Mesenchymal stem cell (in vitro differentiated cells and primary cell): Measurements from ENCODE around the gene GFPT1.

Source experiments
- DNase-seq: peaks from one replicate; pipeline ENCODE4 v3.0.0-alpha.2; 2013
- H2AFZ ChIP-seq: one replicate; pipeline ENCODE4 v1.6.1; 2013; ENCODE audit warnings: low read depth, mild to moderate bottlenecking, control low read depth, inconsistent platforms, low read length, moderate library complexity
- H2AK5ac ChIP-seq: 2 replicates; pipeline ENCODE4 v1.6.1; 2013; ENCODE audit warnings: low read length, moderate library complexity, mild to moderate bottlenecking, inconsistent platforms; ENCODE audit not compliant: severe bottlenecking
- H2BK120ac ChIP-seq: one replicate; pipeline ENCODE4 v1.6.1; 2013; ENCODE audit warnings: low read depth, mild to moderate bottlenecking, inconsistent platforms, low read length, moderate library complexity
- H2BK12ac ChIP-seq, 2 experiments: one replicate each; pipeline ENCODE4 v1.6.1; 2013; ENCODE audit warnings: inconsistent platforms in 2 of 2, low read length in 2 of 2, mild to moderate bottlenecking in 2 of 2, moderate library complexity in 2 of 2, control low read depth in 1 of 2
- H2BK15ac ChIP-seq: one replicate; pipeline ENCODE4 v1.6.1; 2013; ENCODE audit warnings: mild to moderate bottlenecking, low read depth, inconsistent platforms; ENCODE audit not compliant: poor library complexity, severe bottlenecking
- H2BK5ac ChIP-seq: 2 replicates; pipeline ENCODE4 v1.6.1; 2013; ENCODE audit warnings: low read depth, mild to moderate bottlenecking, low read length, control low read depth, inconsistent platforms; ENCODE audit not compliant: poor library complexity, severe bottlenecking
- H3K14ac ChIP-seq, 2 experiments: one replicate each; pipeline ENCODE4 v1.6.1; 2013; ENCODE audit warnings: inconsistent platforms in 2 of 2, low read length in 2 of 2, control low read depth in 1 of 2, mild to moderate bottlenecking in 1 of 2, moderate library complexity in 1 of 2
- H3K18ac ChIP-seq, 2 experiments: one replicate each; pipeline ENCODE4 v1.6.1; 2013; ENCODE audit warnings: inconsistent platforms in 2 of 2, low read length in 2 of 2, control low read depth in 1 of 2, low read depth in 1 of 2, mild to moderate bottlenecking in 1 of 2
- H3K23ac ChIP-seq, 2 experiments: one replicate each; pipeline ENCODE4 v1.6.1; 2013; ENCODE audit warnings: inconsistent platforms in 2 of 2, low read length in 2 of 2, mild to moderate bottlenecking in 2 of 2, moderate library complexity in 2 of 2, control low read depth in 1 of 2
- H3K27ac ChIP-seq: 2 replicates; pipeline ENCODE4 v1.5.1; 2013; ENCODE audit warnings: mild to moderate bottlenecking, moderate library complexity, low read length, control low read depth, inconsistent platforms; ENCODE audit not compliant: poor library complexity, severe bottlenecking
- H3K27me3 ChIP-seq, 2 experiments: 2 replicates each; pipeline versions ENCODE4 v1.6.1 to v1.7.0; 2013; ENCODE audit warnings: low read length in 2 of 2, mild to moderate bottlenecking in 2 of 2, moderate library complexity in 2 of 2, control low read depth in 1 of 2, inconsistent platforms in 1 of 2; ENCODE audit not compliant: control insufficient read depth in 1 of 2, insufficient read depth in 1 of 2
- H3K36me3 ChIP-seq, 2 experiments: 2 replicates each; pipeline versions ENCODE4 v1.6.1 to v1.7.0; 2013; ENCODE audit warnings: low read length in 2 of 2, control low read depth in 1 of 2, inconsistent platforms in 1 of 2, low read depth in 1 of 2, mild to moderate bottlenecking in 1 of 2; ENCODE audit not compliant: insufficient read depth in 2 of 2, control insufficient read depth in 1 of 2
- H3K4ac ChIP-seq, 2 experiments: one replicate each; pipeline ENCODE4 v1.6.1; 2013; ENCODE audit warnings: inconsistent platforms in 2 of 2, low read length in 2 of 2, mild to moderate bottlenecking in 2 of 2, moderate library complexity in 2 of 2, control low read depth in 1 of 2, low read depth in 1 of 2
- H3K4me1 ChIP-seq: 2 replicates; pipeline ENCODE4 v1.6.1; 2013; ENCODE audit warnings: low read depth, low read length, control low read depth; ENCODE audit not compliant: control insufficient read depth, insufficient read depth
- H3K4me2 ChIP-seq: 2 replicates; pipeline ENCODE4 v1.6.1; 2013; ENCODE audit warnings: low read length, mild to moderate bottlenecking, inconsistent platforms; ENCODE audit not compliant: poor library complexity, severe bottlenecking
- H3K4me3 ChIP-seq, 2 experiments: 2 replicates each; pipeline versions ENCODE4 v1.5.1 to v1.7.0; 2013; ENCODE audit warnings: low read length in 2 of 2, mild to moderate bottlenecking in 2 of 2, control low read depth in 1 of 2, low read depth in 1 of 2; ENCODE audit not compliant: insufficient read depth in 1 of 2
- H3K79me1 ChIP-seq: replicated peaks from 2 replicates; pipeline ENCODE4 v1.6.1; 2013; ENCODE audit warnings: mild to moderate bottlenecking, control low read depth, low read length, inconsistent platforms; ENCODE audit not compliant: poor library complexity, severe bottlenecking
- H3K9ac ChIP-seq: 2 replicates; pipeline ENCODE4 v1.7.0; 2013; ENCODE audit warnings: mild to moderate bottlenecking, low read length, moderate library complexity
- H3K9me3 ChIP-seq: 2 replicates; pipeline ENCODE4 v1.7.0; 2013; ENCODE audit warnings: mild to moderate bottlenecking, low read length; ENCODE audit not compliant: control insufficient read depth
- H4K8ac ChIP-seq: one replicate; pipeline ENCODE4 v1.6.1; 2013; ENCODE audit warnings: inconsistent platforms, mild to moderate bottlenecking, low read length, moderate library complexity
- H4K91ac ChIP-seq: one replicate; pipeline ENCODE4 v1.6.1; 2013; ENCODE audit warnings: mild to moderate bottlenecking, low read length, inconsistent platforms
- WGBS: methylation state at CpG from one replicate; pipeline ENCODE4 v1.1.7; 2013; ENCODE audit warnings: mixed read lengths; 5-methylcytosine and 5-hydroxymethylcytosine counted together

GFPT1 gene

DNA sequence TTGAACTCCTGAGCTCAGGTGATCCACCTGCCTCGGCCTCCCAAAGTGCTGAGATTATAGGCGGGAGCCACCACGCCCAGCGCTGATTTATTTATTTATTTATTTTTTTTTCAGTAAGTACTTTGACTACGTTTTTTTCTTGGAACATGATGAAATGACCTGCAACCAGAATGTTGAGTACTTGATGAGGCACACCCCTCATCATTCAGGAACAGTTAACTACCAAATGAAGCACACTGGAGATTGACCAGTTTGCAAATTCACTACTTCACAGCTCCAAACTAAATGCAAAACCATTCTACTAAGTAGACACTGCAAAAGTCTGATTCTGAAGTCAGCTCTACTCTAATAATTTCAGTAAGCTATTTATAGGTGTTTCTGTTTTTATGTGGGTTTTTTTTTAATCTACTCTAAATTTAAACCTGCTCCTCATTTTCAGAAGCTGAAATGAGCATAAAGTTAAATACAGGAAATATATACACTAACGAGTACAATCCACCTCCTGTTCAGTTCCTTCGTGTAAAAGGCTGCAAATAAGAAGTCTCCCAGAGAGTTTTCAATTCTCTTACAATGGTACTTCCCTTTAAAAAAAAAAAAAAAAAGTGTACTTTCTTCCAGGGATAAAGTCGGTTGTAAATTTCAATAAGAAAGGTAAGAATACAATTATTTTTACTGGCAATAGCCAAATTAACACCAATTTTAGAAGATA is 1.4 kb downstream of the GFPT1 start:
- Histone ChIP-seq H2BK120ac (no peak overlapping the region), H3K79me1 (no peaks in the 10 kb centered on the region), H2BK12ac (no peak overlapping the region), H4K8ac (no peak overlapping the region), H3K4me3 (peak overlapping the region in 1 of 2 experiments; percentile 87), H3K23ac (no peak overlapping the region), H4K91ac (no peak overlapping the region), H3K18ac (no peak overlapping the region), H3K9ac (peak overlapping the region; percentile 97), H3K27me3 (no peaks in the 10 kb centered on the region), H2AFZ (no peak overlapping the region), H3K9me3 (no peaks in the 10 kb centered on the region), H3K4ac (no peak overlapping the region), H3K27ac (no peak overlapping the region), H2BK15ac (no peak overlapping the region), H3K14ac (no peak overlapping the region), H3K36me3 (peaks cover 0 to 6% of the 10 kb centered on the region in 2 experiments), H3K4me2 (peak overlapping the region; percentile 68), H3K4me1 (peaks cover 15% of the 10 kb centered on the region), H2BK5ac (no peak overlapping the region), H2AK5ac (no peak overlapping the region)
- peak; percentile 73 for DNase-seq
- WGBS = 62% methylated on average over 2 of the region's 8 CpGs

DNA sequence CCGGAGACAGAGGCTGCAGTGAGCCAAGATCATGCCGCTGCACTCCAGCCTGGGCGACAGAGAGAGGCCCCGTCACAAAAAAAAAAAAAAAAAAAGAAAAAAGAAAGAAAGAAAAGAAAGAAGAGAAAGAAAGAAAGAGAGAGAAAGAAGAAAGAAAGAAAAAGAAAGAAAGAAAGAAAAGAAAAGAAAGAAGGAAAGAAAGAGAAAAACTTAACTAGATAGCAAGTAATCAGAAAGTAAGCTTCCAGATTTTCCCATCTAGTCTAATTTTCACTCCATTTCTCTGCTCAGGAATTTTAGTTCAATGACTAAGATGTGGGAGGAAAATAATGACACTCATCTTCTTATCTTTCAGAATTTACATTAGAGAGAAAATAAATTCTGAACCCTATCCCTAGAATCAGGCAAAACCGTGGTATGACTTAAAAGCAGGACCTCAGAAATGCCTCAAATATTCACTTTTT is 2.4 kb downstream of the GFPT1 start:
- Histone ChIP-seq H3K27ac (no peak overlapping the region), H3K9ac (peak overlapping the region; percentile 49), H3K9me3 (no peaks in the 10 kb centered on the region), H3K23ac (no peak overlapping the region), H2BK12ac (no peak overlapping the region), H3K18ac (no peak overlapping the region), H3K36me3 (peaks cover 5 to 6% of the 10 kb centered on the region in 2 experiments), H2BK5ac (no peak overlapping the region), H3K27me3 (no peaks in the 10 kb centered on the region), H3K4me3 (peak overlapping the region in 1 of 2 experiments; percentile 51), H4K8ac (no peak overlapping the region), H3K4me2 (peak overlapping the region; percentile 47), H4K91ac (no peak overlapping the region), H2BK15ac (no peak overlapping the region), H2AK5ac (no peak overlapping the region), H2BK120ac (no peak overlapping the region), H3K79me1 (no peaks in the 10 kb centered on the region), H3K4me1 (peaks cover 18% of the 10 kb centered on the region), H3K14ac (no peak overlapping the region), H3K4ac (no peak overlapping the region), H2AFZ (no peak overlapping the region)
- 92% methylated on average over 5 of the region's 5 CpGs for WGBS
- DNase-seq = peak; percentile 35

DNA sequence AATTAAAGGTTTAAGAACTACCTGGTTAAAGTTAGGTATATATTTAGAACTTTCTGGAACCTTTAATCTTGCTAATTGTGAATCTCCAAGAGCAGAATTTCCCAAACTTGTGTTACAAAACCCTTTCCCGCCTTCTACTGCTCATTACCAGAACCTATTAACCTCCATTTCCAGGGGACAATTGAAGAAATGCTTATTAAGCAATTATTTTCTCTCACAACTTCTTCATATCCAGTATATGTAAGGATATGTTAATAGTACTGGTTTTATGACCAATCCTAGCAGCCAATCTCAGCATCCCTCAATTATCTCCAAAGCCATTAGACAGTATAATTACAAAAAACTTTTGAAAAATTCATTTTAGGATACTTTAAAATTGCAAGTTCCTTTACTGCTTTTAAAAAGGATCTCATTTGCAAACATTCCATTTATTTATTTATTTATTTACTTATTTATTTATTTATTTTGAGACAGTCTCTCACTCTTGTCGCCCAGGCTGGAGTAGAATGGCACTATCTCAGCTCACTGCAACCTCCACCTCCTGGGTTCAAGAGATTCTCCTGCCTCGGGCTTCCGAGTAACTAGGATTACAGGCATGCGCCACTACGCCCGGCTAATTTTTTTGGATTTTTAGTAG is 3.7 kb downstream of the GFPT1 start:
- Histone ChIP-seq H3K4me1 (peaks cover 20% of the 10 kb centered on the region), H2BK15ac (no peak overlapping the region), H3K9ac (no peak overlapping the region), H2BK120ac (no peak overlapping the region), H3K79me1 (no peaks in the 10 kb centered on the region), H3K27me3 (no peaks in the 10 kb centered on the region), H2BK12ac (no peak overlapping the region), H3K18ac (no peak overlapping the region), H3K4me2 (no peak overlapping the region), H2AK5ac (no peak overlapping the region), H3K36me3 (peaks cover 5 to 6% of the 10 kb centered on the region in 2 experiments), H3K9me3 (no peaks in the 10 kb centered on the region), H3K4me3 (no peak overlapping the region), H3K27ac (peak overlapping the region; percentile 47), H3K23ac (no peak overlapping the region), H3K14ac (no peak overlapping the region), H4K91ac (no peak overlapping the region), H4K8ac (no peak overlapping the region), H2AFZ (no peak overlapping the region), H3K4ac (no peak overlapping the region), H2BK5ac (no peak overlapping the region)
- 96% methylated on average over 5 of the region's 7 CpGs for WGBS
- DNase-seq = no peak

DNA sequence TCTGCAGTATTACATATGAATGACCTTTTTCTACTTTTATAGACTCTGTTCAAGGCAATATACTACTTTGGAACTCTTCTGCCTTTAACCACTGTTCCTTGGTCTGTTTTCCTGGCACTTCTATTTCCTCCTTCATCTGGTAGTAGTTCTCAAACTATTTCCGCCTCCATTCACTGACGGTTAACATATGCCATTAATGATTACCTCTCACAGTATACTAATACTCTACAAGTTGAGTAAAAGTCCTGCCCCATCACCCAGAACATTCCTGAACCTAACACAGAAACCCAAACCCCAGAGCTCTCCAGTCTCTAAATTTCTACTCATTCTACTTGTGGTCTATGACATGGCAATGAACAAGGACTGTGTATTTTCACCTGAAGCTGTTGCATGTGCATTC is 4.5 kb downstream of the GFPT1 start:
- DNase-seq = no peak
- Histone ChIP-seq H2AFZ (no peak overlapping the region), H3K4me2 (no peak overlapping the region), H3K9me3 (no peaks in the 10 kb centered on the region), H3K23ac (no peak overlapping the region), H3K27me3 (no peaks in the 10 kb centered on the region), H2AK5ac (no peak overlapping the region), H3K4me1 (peaks cover 18% of the 10 kb centered on the region), H3K14ac (no peak overlapping the region), H3K36me3 (peaks cover 5 to 6% of the 10 kb centered on the region in 2 experiments), H2BK12ac (no peak overlapping the region), H3K4me3 (no peak overlapping the region), H2BK15ac (no peak overlapping the region), H3K27ac (peak overlapping the region; percentile 64), H2BK5ac (no peak overlapping the region), H3K18ac (no peak overlapping the region), H3K79me1 (no peaks in the 10 kb centered on the region), H4K8ac (no peak overlapping the region), H3K4ac (no peak overlapping the region), H3K9ac (no peak overlapping the region), H4K91ac (no peak overlapping the region), H2BK120ac (no peak overlapping the region)
- 93% methylated on average over 2 of the region's 2 CpGs for WGBS
